Urinary bladder (tissue), 4 donors: ENCODE data around the gene DISC1. TPM values are rescaled to one million over a fixed set of nuclear protein-coding genes. Genes with fewer than 3 reads are reported as not detected.
"Not testable (repeated sequence)": the region's sequence is repeated elsewhere in the genome, so short reads cannot be mapped to it uniquely, and the experiment has no call there.

Source experiments
- DNase-seq: peaks from one replicate; pipeline ENCODE4 v3.0.0-alpha.2; 2015; ENCODE audit errors: extremely low spot score
- H3K27ac ChIP-seq: one replicate; pipeline ENCODE4 v1.5.1; 2013; ENCODE audit warnings: low read depth, mild to moderate bottlenecking, moderate library complexity
- H3K36me3 ChIP-seq: one replicate; pipeline ENCODE4 v1.6.1; 2013; ENCODE audit warnings: mild to moderate bottlenecking, moderate library complexity; ENCODE audit not compliant: insufficient read depth
- H3K4me1 ChIP-seq: one replicate; pipeline ENCODE4 v1.6.1; 2013; ENCODE audit warnings: mild to moderate bottlenecking, moderate library complexity; ENCODE audit not compliant: insufficient read depth
- H3K4me3 ChIP-seq: one replicate; pipeline ENCODE4 v1.5.1; 2013; ENCODE audit warnings: low read depth, low read length
- WGBS: extraction: QIAGEN DNeasy Blood & Tissue Kit; methylation state at CpG from one replicate; pipeline ENCODE4 v1.1.7; 2013; 5-methylcytosine and 5-hydroxymethylcytosine counted together
- polyA plus RNA-seq: library from polyadenylated mRNA; stranded (reverse); fragments of 200-250 nt; gene quantifications from one replicate; pipeline ENCODE4 v1.2.3, GENCODE V29; 2013
- total RNA-seq: library from RNA; depleted of rRNA; stranded (reverse); fragments of >200 nt; gene quantifications from one replicate; pipeline ENCODE4 v1.2.3, GENCODE V29; 2014
- donor health status: healthy with polysubstance abuse.
- donor health status: healthy.

DISC1 gene
- total and polyA plus RNA-seq, 2 donors = 1.6 to 32.0 TPM

- no peaks in the 10 kb centered on the region for H3K4me1 ChIP-seq
- WGBS = 83% methylated on average over 15 of the region's 15 CpGs
- no peak overlapping the region for H3K27ac ChIP-seq
- DNase-seq = no peak
- no peaks in the 10 kb centered on the region for H3K36me3 ChIP-seq
- no peak overlapping the region for H3K4me3 ChIP-seq
Measured at GRCh38 chr1:231933711-231934626, 307.4 kb downstream of the DISC1 start.

DNA sequence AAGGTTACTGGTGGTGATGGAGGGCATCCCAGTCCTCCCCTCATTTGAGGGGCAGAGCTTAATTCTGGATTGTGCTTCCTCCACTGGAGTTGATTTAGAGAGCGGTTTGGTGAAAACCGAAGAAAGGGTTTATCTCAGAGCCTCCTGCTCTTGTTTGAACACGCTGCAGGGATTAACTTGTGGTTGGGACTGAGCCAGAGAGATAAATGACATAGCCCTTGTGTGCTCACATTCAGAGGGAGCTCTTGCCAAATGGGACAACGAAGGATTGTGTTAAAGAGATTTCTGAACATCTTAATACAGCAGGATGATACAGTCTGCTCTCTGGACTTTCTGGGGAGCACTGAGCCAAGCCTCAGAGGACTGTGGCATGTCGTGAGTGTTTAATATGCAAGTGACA lies 308.2 kb downstream of the DISC1 start:
- DNase-seq = peak; percentile 56
- no peaks in the 10 kb centered on the region for H3K4me1 ChIP-seq
- 10% methylated on average over 5 of the region's 5 CpGs for WGBS
- no peak overlapping the region for H3K4me3 ChIP-seq
- no peak overlapping the region for H3K27ac ChIP-seq
- H3K36me3 ChIP-seq = no peaks in the 10 kb centered on the region

DNA sequence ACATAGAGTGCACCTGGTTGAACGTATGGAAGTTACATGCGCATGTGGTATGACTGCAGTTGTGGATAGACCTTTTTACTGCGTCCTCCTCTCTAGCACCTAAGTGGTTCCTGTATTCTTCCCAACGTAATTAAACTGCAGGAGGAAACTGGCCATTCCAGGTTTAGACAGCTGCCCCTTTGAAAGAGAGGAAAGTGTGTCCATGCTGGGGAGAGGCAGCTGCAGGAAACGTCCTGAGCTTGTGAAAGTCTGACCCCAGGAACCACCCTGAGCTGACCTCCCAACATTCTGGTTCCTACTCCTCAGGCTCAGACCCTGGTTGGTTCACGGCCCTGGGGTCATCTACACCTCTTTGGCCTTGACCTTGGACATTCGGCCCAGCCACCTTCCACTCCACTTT lies 309.3 kb downstream of the DISC1 start:
- no peak for DNase-seq
- WGBS = 81% methylated on average over 7 of the region's 7 CpGs
- Histone ChIP-seq H3K36me3 (no peaks in the 10 kb centered on the region), H3K27ac (no peak overlapping the region), H3K4me3 (no peak overlapping the region), H3K4me1 (no peaks in the 10 kb centered on the region)

DNA sequence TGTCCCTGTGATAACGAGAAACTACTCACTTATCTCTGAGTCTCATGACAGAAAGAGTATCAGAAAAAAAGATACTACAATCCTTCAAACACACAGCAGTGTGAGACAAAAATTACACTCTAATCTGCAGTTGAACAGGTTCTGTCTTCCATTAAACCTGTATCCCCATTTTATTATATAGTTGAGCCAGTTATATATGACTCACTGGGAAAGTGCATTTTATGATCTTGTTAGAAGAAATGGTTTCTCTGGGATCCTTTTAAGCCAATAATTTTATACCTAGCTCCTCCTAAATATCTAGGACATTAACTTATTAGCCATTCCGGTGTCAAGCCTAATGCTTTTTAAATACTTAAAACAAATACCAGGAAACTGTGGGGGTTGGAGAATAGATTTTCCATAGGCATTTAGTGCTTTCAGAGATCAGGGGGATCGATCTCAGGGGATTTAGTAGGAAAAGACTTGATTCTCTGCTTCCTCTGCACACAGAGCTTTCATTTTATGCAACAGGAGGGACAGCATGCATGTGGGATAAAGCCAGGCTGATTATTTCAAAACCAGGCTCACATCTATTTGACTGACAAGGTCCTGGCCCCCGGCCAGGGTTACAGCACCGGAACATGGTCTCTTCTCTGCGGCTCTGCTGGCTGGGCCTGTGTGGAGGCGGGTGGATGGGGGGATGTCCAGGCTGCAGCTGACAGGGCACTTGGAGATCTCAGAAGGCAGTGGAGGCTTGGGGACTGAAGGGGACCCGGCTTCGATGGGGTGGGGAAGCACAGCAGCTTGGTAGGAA lies 310.6 kb downstream of the DISC1 start:
- H3K27ac ChIP-seq = no peak overlapping the region
- WGBS = 61% methylated on average over 9 of the region's 9 CpGs
- H3K4me3 ChIP-seq = no peak overlapping the region
- no peak for DNase-seq
- no peaks in the 10 kb centered on the region for H3K36me3 ChIP-seq
- no peaks in the 10 kb centered on the region for H3K4me1 ChIP-seq

- Histone ChIP-seq H3K4me3 (no peak overlapping the region), H3K27ac (no peak overlapping the region), H3K36me3 (no peaks in the 10 kb centered on the region), H3K4me1 (no peaks in the 10 kb centered on the region)
- 99% methylated on average over 2 of the region's 2 CpGs for WGBS
- no peak for DNase-seq
Measured at GRCh38 chr1:231938211-231938610, 311.6 kb downstream of the DISC1 start.

DNA sequence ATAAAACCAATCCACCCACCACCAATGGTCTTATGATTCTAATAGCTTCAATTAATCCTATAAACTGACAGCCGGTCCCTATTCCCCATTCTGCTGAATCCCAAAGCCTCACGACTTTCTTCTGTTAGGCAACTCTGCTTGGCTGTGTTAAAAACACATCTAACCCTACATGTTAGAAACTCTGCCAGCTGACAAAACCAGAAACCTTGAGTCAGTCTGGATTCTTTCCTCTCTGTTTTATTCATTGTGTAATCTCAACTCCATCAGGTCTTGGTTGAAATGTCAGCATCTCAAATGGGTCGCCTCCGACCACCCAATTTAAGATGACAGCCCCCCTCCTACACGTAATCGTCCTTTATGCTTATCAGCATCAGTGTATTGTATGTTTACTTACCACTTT lies 312.1 kb downstream of the DISC1 start:
- Histone ChIP-seq H3K36me3 (no peaks in the 10 kb centered on the region), H3K27ac (no peak overlapping the region), H3K4me1 (no peaks in the 10 kb centered on the region), H3K4me3 (no peak overlapping the region)
- DNase-seq = no peak
- 85% methylated on average over 6 of the region's 6 CpGs for WGBS

DNA sequence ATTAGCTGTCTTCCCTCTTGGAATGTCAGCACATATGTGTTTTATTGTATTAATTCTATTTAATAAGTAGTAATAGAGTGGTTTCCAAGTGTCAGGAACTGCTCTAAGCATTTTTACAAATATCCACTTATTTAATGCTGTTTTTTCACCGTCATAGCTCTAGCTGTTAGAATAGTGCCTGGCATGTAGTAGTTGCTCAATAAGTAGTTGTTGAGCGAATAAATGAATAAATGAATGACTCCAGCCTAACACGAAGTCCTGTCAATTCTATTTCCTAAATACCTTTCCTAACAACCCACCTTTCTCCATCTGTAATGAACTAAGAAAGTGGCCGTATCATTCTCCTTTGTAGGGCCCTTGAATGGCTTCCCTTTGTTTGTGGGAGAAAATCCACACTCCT lies 312.5 kb downstream of the DISC1 start:
- DNase-seq = no peak
- Histone ChIP-seq H3K4me1 (no peaks in the 10 kb centered on the region), H3K4me3 (no peak overlapping the region), H3K36me3 (no peaks in the 10 kb centered on the region), H3K27ac (no peak overlapping the region)
- WGBS = 97% methylated on average over 4 of the region's 4 CpGs

GRCh38 chr1:231940116-231940515 lies 313.5 kb downstream of the DISC1 start:
- H3K36me3 ChIP-seq = no peaks in the 10 kb centered on the region
- H3K4me1 ChIP-seq = no peaks in the 10 kb centered on the region
- H3K4me3 ChIP-seq = no peak overlapping the region
- WGBS = 96% methylated on average over 7 of the region's 7 CpGs
- no peak for DNase-seq
- no peak overlapping the region for H3K27ac ChIP-seq

DNA sequence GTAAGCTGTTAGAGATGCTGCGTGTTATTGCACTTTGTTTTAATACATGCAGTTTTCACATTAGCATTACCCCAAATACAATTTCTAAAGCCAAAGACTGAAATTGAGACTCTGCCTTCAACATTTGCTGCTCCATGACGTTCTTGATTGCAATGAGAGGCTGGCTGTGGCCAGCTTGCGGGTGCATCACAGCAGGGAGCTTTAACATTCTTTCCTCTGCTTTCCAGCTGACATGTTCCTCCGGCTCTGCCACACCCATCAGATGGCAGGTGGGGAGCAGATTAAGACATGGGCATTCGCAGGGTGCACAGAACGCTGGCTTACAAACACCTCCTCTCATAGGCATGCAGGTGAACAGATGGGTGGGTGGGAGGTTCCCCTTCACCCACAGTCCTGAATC lies 314.1 kb downstream of the DISC1 start:
- no peak for DNase-seq
- H3K4me1 ChIP-seq = no peaks in the 10 kb centered on the region
- H3K27ac ChIP-seq = no peak overlapping the region
- no peak overlapping the region for H3K4me3 ChIP-seq
- no peaks in the 10 kb centered on the region for H3K36me3 ChIP-seq
- whole genome bisulfite sequencing = 94% methylated on average over 6 of the region's 6 CpGs

DNA sequence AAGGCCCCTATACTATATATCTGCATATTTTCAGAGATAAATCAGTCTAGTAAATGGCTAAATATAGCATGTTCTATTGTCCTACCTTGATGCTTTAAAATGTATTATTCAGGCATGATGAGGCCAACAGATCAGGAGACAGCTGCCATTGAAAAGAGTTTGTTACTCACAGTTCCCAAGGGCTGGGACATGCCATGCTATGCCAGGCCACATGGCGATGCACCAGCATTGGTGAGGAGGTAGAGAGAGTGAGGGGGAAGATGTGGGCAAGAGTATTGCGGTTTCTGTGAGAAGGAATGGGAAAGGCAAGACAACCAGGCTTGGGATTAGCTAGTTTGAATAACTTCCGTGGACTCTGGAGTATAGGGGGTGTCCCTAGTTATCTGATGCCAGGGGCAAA lies 316.5 kb downstream of the DISC1 start:
- Histone ChIP-seq H3K36me3 (no peaks in the 10 kb centered on the region), H3K4me3 (no peak overlapping the region), H3K27ac (no peak overlapping the region), H3K4me1 (no peaks in the 10 kb centered on the region)
- no peak for DNase-seq
- over 99% methylated on average over 3 of the region's 3 CpGs for WGBS

GRCh38 chr1:231948102-231948501 lies 321.5 kb downstream of the DISC1 start:
- H3K36me3 ChIP-seq, H3K4me1 ChIP-seq, DNase-seq, H3K27ac ChIP-seq, H3K4me3 ChIP-seq: not testable (repeated sequence)
- WGBS = 98% methylated on average over 5 of the region's 5 CpGs

DNA sequence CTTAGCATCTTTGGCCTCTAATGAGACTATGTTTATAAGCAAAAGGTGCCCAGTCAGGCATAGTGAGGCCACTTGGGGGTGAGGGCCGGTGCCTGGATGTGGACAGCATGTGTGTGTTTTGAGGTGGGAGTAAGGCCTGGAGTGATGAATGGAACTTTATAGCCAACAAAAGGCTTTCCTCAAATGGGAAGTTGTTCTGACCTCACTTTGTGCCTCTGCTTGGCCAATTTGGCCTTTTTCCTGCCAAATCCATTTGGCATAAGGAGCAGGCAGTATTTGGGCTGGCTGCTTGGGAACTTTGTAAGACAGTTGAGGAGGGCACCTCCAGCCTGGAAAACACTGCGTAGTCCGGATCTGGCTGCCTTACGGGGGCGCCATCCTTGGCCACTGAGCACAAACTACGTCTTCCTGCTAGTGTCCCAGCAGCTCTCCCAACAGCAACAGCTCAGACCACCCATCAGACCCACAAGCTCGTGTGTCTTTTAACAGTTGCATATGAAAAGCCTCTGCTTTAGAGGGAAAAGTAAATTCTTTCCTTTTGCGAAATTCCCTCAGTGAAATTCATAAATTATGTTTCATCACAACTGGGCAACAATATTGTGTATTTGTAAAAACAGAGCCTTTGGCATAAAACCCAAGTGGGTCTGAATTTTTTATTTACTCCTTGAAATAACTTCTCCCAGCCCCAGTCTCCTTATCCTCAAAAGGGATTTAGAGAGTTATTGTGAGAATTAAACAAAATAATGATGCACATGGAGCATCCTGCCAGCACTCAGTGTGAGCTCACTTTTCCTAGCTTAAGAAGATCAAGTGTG lies 322.9 kb downstream of the DISC1 start:
- 28% methylated on average over 8 of the region's 8 CpGs for WGBS
- no peak for DNase-seq

GRCh38 chr1:231950331-231951128 lies 323.9 kb downstream of the DISC1 start:
- no peak overlapping the region for H3K27ac ChIP-seq

More for the DNA sequence above, 322.9 kb downstream of the DISC1 start:
- peak overlapping the region; percentile 67 for H3K27ac ChIP-seq
- no peaks in the 10 kb centered on the region for H3K4me1 ChIP-seq
- H3K4me3 ChIP-seq = no peak overlapping the region
- no peaks in the 10 kb centered on the region for H3K36me3 ChIP-seq

More at GRCh38 chr1:231950331-231951128, 323.9 kb downstream of the DISC1 start:
- DNase-seq = no peak
- Histone ChIP-seq H3K4me1 (no peaks in the 10 kb centered on the region), H3K4me3 (no peak overlapping the region), H3K36me3 (no peaks in the 10 kb centered on the region)
- 51% methylated on average over 6 of the region's 6 CpGs for WGBS
